SU-DHL-6 (cell line): ENCODE data around the gene SH3PXD2A.

Experiments used
- H2AFZ ChIP-seq: fragments of 200-600 bp; sonication (generic); 2 replicates; pipeline ENCODE4 v1.6.1; 2014; ENCODE audit warnings: low read depth, mild to moderate bottlenecking, moderate library complexity, mixed read lengths, antibody characterized with exemption, low read length; ENCODE audit not compliant: severe bottlenecking
- H3F3A ChIP-seq: fragments of 200-600 bp; shearing (Covaris generic); 2 replicates; pipeline ENCODE4 v1.6.0; 2016; ENCODE audit warnings: antibody characterized with exemption, mild to moderate bottlenecking; ENCODE audit not compliant: insufficient read depth
- H3K27ac ChIP-seq: fragments of 200-600 bp; sonication (generic); 2 replicates; pipeline ENCODE4 v1.5.1; 2016; ENCODE audit warnings: low read depth, mild to moderate bottlenecking, low read length, moderate library complexity, mixed read lengths
- H3K27me3 ChIP-seq: fragments of 200-600 bp; sonication (generic), shearing (Covaris generic); 2 replicates; pipeline ENCODE4 v1.6.0; 2014; ENCODE audit warnings: mild to moderate bottlenecking, low read length
- H3K36me3 ChIP-seq: fragments of 200-600 bp; sonication (generic); 2 replicates; pipeline ENCODE4 v1.6.1; 2014; ENCODE audit warnings: mild to moderate bottlenecking, low read length, mixed read lengths
- H3K4me2 ChIP-seq: fragments of 300-600, 200-600 bp; shearing (Covaris generic), sonication (generic); 2 replicates; pipeline ENCODE4 v1.6.0; 2014; ENCODE audit warnings: low read length, low read depth, mild to moderate bottlenecking; ENCODE audit not compliant: poor library complexity, severe bottlenecking
- H3K4me3 ChIP-seq: fragments of 200-600 bp; sonication (generic); 2 replicates; pipeline ENCODE4 v1.5.1; 2014; ENCODE audit warnings: antibody characterized with exemption, low read length, mild to moderate bottlenecking, mixed read lengths; ENCODE audit not compliant: insufficient read depth, poor library complexity, severe bottlenecking
- H3K79me2 ChIP-seq: fragments of 200-600 bp; sonication (generic); 2 replicates; pipeline ENCODE4 v1.6.1; 2014; ENCODE audit warnings: mild to moderate bottlenecking, low read length, moderate library complexity; ENCODE audit not compliant: insufficient read depth
- H3K9ac ChIP-seq: fragments of 200-600 bp; sonication (generic); 2 replicates; pipeline ENCODE4 v1.7.0; 2014; ENCODE audit warnings: mild to moderate bottlenecking, low read length
- H3K9me2 ChIP-seq: fragments of 200-600 bp; sonication (generic); replicated peaks from 2 replicates; pipeline ENCODE4 v1.6.1; 2014; ENCODE audit warnings: low read length; ENCODE audit not compliant: insufficient read depth
- H3K9me3 ChIP-seq: fragments of 200-600 bp; sonication (generic); 2 replicates; pipeline ENCODE4 v1.6.1; 2014; ENCODE audit warnings: low read length, mixed read lengths; ENCODE audit not compliant: insufficient read depth
- H4K20me1 ChIP-seq: fragments of 200-600 bp; sonication (generic); 2 replicates; pipeline ENCODE4 v1.6.1; 2014; ENCODE audit warnings: low read depth, mild to moderate bottlenecking, antibody characterized with exemption, low read length, moderate library complexity, mixed read lengths
- CTCF ChIP-seq: fragments of 200-600 bp; sonication (generic); IDR thresholded peaks from one replicate; pipeline ENCODE4 v1.5.1; 2017; ENCODE audit warnings: antibody characterized with exemption, mild to moderate bottlenecking, low read length, moderate library complexity; ENCODE audit not compliant: insufficient read depth, poor library complexity, severe bottlenecking
- EZH2phosphoT487 ChIP-seq: fragments of 200-600 bp; sonication (generic), shearing (Covaris generic); conservative IDR thresholded peaks from 2 replicates; pipeline ENCODE4 v1.6.1; 2018; ENCODE audit warnings: mild to moderate bottlenecking, antibody characterized with exemption, low read length, moderate library complexity, mixed read lengths

The SH3PXD2A gene

GRCh38 chr10:103602028-103602851, 253.1 kb downstream of the SH3PXD2A start:
- no peaks in the 10 kb centered on the region for H3K9me2 ChIP-seq
- no peaks in the 10 kb centered on the region for H3F3A ChIP-seq

GRCh38 chr10:103600956-103601569, 254.3 kb downstream of the SH3PXD2A start:
- Histone ChIP-seq H3K27ac (no peak overlapping the region), H3K79me2 (no peaks in the 10 kb centered on the region), H3K9me2 (no peaks in the 10 kb centered on the region), H3K36me3 (no peaks in the 10 kb centered on the region), H3K27me3 (no peaks in the 10 kb centered on the region), H4K20me1 (no peaks in the 10 kb centered on the region), H3K4me2 (no peak overlapping the region), H3K4me3 (no peak overlapping the region), H3F3A (no peaks in the 10 kb centered on the region), H3K9me3 (no peaks in the 10 kb centered on the region), H3K9ac (no peak overlapping the region), H2AFZ (no peak overlapping the region)
- TF ChIP-seq CTCF = no peak
- TF ChIP-seq EZH2phosphoT487 = no peak

More at GRCh38 chr10:103602028-103602851, 253.1 kb downstream of the SH3PXD2A start:
- Histone ChIP-seq H3K4me2 (no peak overlapping the region), H3K27ac (no peak overlapping the region), H2AFZ (no peak overlapping the region), H3K9me3 (no peaks in the 10 kb centered on the region), H3K9ac (no peak overlapping the region), H3K27me3 (no peaks in the 10 kb centered on the region), H3K36me3 (no peaks in the 10 kb centered on the region), H4K20me1 (no peaks in the 10 kb centered on the region), H3K79me2 (no peaks in the 10 kb centered on the region), H3K4me3 (no peak overlapping the region)
- no peak for TF ChIP-seq EZH2phosphoT487
- TF ChIP-seq CTCF = no peak

- no peaks in the 10 kb centered on the region for H3K36me3 ChIP-seq
- H2AFZ ChIP-seq = no peak overlapping the region
- H3K27ac ChIP-seq = no peak overlapping the region
- no peaks in the 10 kb centered on the region for H3K27me3 ChIP-seq
- H4K20me1 ChIP-seq = no peaks in the 10 kb centered on the region
- TF ChIP-seq CTCF (no peak), EZH2phosphoT487 (no peak)
- no peaks in the 10 kb centered on the region for H3K9me2 ChIP-seq
- H3K9ac ChIP-seq = no peak overlapping the region
- H3F3A ChIP-seq = no peaks in the 10 kb centered on the region
- H3K9me3 ChIP-seq = no peaks in the 10 kb centered on the region
- no peak overlapping the region for H3K4me2 ChIP-seq
- H3K79me2 ChIP-seq = no peaks in the 10 kb centered on the region
- H3K4me3 ChIP-seq = no peak overlapping the region
These were observed 255.1 kb downstream of the SH3PXD2A start for GRCh38 chr10:103600325-103600724.
